Suprapubic skin (tissue), 4 donors: Measurements from ENCODE around the gene CD47.

Experiments
- CTCF ChIP-seq, 2 donors: fragments of 200-600 bp in 1 of 2; fragments of 450-650 bp in 1 of 2; sonication (generic) in 1 of 2; IDR thresholded peaks; one replicate each; pipeline ENCODE4 v1.5.1; 2016 to 2019; ENCODE audit warnings: antibody characterized with exemption in 2 of 2, mild to moderate bottlenecking in 1 of 2, moderate library complexity in 1 of 2
- EP300 ChIP-seq: sonication (generic); formaldehyde crosslinking; IDR thresholded peaks from one replicate; pipeline ENCODE4 v1.6.1; 2017; ENCODE audit warnings: antibody characterized with exemption
- POLR2A ChIP-seq, 2 donors: fragments of 450-650 bp; IDR thresholded peaks; one replicate each; pipeline ENCODE4 v1.6.1; 2017; ENCODE audit warnings: antibody characterized with exemption in 2 of 2, mild to moderate bottlenecking in 2 of 2, moderate library complexity in 2 of 2
- POLR2AphosphoS5 ChIP-seq, 3 donors: sonication (generic); formaldehyde crosslinking; IDR thresholded peaks; one replicate each; pipeline ENCODE4 v1.6.1; 2017; ENCODE audit warnings: antibody characterized with exemption in 3 of 3

GRCh38 chr3:108070356-108070755 lies 20.5 kb downstream of the CD47 start:
- no peak for TF ChIP-seq CTCF (IDR thresholded peaks at IDR 0.05)
- no peak for TF ChIP-seq POLR2AphosphoS5 (IDR thresholded peaks at IDR 0.05)
- TF ChIP-seq EP300, result no peak
- TF ChIP-seq POLR2A (IDR thresholded peaks at IDR 0.05), result no peak
